ENCODE results near the gene SH3PXD2B.

Gene SH3PXD2B

GRCh38 chr5:172302047-172302710 is 152.1 kb downstream of the SH3PXD2B start:
- TF ChIP-seq CTCF (IDR thresholded peaks at IDR 0.05) = no peak

GRCh38 chr5:172299916-172300439 is 154.3 kb downstream of the SH3PXD2B start:
- TF ChIP-seq CTCF (IDR thresholded peaks at IDR 0.05) = no peak

DNA sequence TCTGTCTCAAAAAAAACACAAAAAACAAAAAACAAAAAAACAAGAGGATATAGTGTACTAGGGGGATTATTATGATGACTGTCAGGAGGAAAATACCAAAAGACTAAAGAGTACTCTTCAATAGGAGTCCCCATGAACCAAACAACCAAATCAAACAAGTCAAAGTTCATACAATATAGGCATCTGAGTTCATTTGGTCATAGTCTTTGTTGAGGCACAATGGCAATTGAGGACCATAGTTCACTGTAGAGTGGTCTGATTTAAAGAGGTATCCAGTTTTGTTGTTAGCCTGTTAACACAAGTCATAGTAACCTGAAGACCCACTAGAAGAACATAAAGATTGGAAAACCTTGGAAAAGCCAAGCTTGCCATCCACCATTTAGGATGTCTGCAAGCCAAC is 159.5 kb downstream of the SH3PXD2B start:
- no peak for TF ChIP-seq CTCF (IDR thresholded peaks at IDR 0.05)

GRCh38 chr5:172293745-172294342 is 160.5 kb downstream of the SH3PXD2B start:
- no peak for TF ChIP-seq CTCF (IDR thresholded peaks at IDR 0.05)

- peak; percentile 94 for TF ChIP-seq CTCF (IDR thresholded peaks at IDR 0.05)
These were observed 161.1 kb downstream of the SH3PXD2B start for GRCh38 chr5:172293054-172293744.

DNA sequence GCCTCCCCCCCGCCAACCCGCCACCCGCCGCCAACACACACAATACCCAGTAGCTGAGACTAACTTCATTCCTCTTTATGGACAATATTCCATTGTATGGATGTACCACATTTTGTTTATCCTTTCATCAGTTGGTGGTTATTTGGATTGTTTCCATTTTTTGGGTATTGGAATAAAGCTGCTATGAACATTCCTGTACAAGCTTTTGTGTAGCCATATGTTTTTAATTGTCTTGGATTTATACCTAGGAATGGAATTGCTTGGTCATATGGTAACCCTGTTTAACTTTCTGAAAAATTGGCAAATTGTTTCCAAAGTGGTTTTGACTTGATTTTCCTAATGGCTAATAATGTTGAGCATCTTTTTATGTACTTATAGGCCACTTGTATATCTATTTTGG is 165.9 kb downstream of the SH3PXD2B start:
- TF ChIP-seq CTCF (IDR thresholded peaks at IDR 0.05) = no peak

GRCh38 chr5:172285226-172286143 is 168.8 kb downstream of the SH3PXD2B start:
- no peak for TF ChIP-seq CTCF (IDR thresholded peaks at IDR 0.05)
